KOPT-K1 (cell line): ENCODE measurements around the gene DOCK4.

ENCODE experiments used
- H3K27ac ChIP-seq: fragments of 200-600 bp; sonication (generic); 2 replicates; pipeline ENCODE4 v1.5.1; 2016; ENCODE audit warnings: antibody characterized with exemption, mild to moderate bottlenecking, low read depth, low read length; ENCODE audit not compliant: poor library complexity, severe bottlenecking
- H3K36me3 ChIP-seq: fragments of 200-600 bp; sonication (generic); 2 replicates; pipeline ENCODE4 v1.5.1; 2017; ENCODE audit warnings: antibody characterized with exemption, mild to moderate bottlenecking, low read length, moderate library complexity; ENCODE audit not compliant: insufficient read depth
- H3K9me3 ChIP-seq: fragments of 200-600 bp; sonication (generic); 2 replicates; pipeline ENCODE4 v1.5.1; 2017; ENCODE audit warnings: antibody characterized with exemption, low read length, mild to moderate bottlenecking; ENCODE audit not compliant: insufficient read depth, poor library complexity, severe bottlenecking

The DOCK4 gene

DNA sequence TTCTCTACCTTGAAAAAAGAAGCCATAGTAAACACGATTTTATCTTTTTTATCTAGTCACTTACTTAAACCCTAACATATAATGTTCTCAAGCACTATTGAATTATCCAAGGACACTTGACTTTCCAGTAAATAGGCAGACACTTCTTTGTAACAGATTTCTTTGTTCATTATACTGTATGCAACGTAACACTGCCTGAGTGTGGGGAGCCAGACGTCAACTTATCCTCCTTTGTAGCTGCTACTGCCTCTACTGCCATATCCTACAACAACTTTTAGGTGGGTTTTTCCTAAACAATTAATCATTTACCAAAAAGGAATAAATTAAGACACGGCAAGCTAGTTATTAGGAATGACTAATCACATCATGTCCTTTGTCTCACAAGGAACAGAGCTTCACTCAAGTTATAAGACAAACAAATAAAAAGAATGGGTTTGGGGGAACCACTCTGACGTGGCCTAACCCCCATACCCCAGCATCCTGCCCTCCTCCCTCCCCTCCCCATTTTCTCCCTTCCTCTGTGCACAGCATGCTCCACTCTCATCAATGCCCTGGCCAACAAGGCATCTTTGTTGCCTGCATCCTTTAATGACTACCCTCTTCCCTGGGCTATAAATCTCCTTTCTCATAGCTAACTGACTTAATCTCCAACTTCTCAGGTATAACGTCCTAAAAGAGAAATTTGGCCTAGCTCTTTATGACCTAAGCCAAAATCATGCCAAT, 43.3 kb downstream of the DOCK4 start:
- Histone ChIP-seq H3K36me3 (no peaks in the 10 kb centered on the region), H3K27ac (no peak overlapping the region), H3K9me3 (no peaks in the 10 kb centered on the region)

DNA sequence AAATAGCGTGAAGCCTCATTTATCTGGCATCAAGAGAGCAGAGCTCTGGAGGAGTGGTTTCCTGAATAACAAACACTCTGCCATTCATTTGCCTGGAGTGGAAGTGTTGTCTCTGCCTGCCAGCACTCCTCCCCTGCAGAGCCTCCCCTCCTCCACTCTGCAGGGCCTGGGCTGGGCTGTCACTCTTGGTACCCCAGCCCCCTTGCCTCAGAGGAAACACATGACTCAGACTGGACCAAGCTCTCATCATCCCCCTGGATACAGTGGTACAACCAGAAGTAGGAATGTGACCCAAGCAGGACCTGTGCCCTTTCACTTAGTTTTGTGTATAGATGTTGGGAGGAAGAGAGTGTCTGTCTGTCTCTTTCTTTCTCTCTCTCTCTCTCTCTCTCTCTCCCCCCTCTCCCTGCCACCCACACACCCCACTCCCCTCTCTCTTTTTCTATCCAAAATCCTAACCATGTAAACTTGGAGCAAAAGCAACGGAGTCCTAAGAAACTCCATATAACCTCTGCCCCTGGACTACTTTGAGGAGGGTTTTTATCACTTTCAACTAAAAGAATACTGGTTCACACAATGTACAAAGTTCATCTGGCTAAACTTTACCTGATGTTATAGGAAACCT, 43.9 kb downstream of the DOCK4 start:
- Histone ChIP-seq H3K9me3 (no peaks in the 10 kb centered on the region), H3K36me3 (no peaks in the 10 kb centered on the region), H3K27ac (no peak overlapping the region)

DNA sequence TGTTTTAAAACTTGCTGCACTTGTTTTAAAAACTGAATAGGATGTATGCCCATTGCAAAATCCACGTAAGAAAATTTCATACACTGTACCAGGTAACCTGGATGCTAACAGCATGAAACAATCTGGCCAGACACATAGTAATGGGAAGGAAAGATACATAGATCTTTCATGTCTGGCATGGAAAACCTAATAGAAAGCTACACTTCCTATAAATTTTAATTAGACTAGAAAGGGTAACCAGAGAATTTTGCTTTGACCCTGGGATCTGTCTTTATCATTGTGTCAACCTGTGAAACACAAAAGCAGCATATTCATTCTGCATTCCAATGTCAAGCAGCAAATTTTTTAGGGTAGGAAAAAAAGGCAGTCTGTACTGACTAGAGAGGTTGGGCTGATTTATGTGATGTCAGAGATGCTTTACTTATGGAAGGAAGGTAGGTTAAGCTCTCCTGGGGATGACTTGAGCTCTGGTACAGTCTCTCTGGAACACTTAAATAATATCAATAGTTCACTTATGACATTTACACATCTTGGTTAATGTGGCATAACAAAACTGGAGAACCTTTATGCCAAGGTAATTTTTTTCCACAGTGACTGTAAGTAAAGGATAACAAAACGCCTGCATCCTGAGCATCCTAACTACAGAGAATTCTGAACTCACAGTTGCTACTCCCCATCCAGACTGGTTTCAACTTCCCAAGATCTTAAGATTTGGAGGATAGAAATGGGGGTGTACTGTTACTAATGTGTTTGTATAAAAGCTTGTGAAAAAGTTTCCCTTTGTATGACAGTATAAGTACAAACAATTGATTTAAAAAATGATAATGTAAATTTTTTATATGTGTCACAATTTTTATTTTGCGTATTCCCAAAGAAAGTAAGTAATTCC, 44.7 kb downstream of the DOCK4 start:
- Histone ChIP-seq H3K27ac (no peak overlapping the region), H3K36me3 (no peaks in the 10 kb centered on the region), H3K9me3 (no peaks in the 10 kb centered on the region)

DNA sequence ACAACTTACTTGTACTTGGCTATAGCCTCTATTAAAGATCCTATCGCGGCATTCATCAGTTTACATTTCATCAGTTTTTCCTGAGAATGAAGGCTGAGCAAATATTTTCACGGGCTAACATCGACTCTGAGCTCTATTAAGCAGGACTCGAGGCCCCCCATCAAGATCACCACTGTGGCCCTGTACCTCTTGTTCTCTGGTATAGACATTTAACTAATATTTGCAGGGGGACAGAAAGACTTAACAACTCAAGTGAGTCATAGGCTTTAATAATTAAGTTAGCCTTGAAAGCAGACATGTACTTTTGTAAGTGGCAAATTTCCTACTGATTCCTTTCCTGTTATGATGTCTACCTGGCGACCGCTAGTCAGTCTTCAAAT, 45.4 kb downstream of the DOCK4 start:
- Histone ChIP-seq H3K27ac (no peak overlapping the region), H3K9me3 (no peaks in the 10 kb centered on the region), H3K36me3 (no peaks in the 10 kb centered on the region)

DNA sequence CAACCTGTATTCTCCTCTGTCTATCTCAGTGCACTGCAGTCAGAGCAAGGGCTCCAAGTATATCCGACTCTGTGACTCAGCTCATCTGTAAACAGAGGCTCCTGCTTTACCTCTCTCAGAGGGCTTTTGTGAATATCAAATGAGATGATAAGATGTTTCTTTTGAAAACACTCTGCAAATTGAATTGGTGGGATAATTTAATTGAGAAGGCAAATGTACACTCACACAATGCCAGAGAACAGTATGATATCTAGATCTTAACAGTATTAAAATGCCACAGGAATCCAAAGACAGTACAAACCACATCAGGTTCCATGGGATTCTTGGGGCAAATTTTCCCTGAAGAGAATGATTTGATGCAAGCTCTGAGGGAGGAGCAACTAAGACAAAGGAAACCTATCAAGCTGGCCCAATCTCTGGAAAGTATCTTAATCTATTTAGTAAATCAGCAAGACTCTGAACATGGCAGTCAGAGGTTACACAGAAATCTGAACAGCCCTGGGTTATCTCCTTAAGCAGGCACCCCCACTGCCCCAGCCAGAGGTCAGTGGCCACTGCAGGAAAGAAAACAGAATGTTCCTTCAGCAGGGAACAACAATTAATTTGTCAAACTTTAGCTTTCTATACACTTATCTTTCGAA, 45.9 kb downstream of the DOCK4 start:
- Histone ChIP-seq H3K36me3 (no peaks in the 10 kb centered on the region), H3K27ac (no peak overlapping the region), H3K9me3 (no peaks in the 10 kb centered on the region)

DNA sequence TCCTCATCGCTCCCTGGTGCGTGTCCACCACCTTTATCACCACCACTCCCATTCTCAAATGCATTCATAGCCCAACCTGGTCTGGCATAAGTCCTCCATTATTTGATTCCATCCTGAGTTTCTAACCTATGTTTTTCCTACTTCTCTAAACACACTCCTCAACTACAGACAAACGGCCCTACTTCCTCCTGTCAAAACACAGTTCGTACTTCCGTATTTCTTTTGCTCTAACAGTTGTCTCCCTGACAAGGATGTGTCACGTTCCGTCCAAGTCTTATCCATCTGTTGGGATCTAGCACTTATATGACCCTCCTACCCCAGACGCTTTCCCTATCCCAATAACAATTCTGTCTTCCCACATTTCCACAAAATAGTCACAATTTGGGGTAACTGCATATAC, 46.8 kb downstream of the DOCK4 start:
- no peaks in the 10 kb centered on the region for H3K36me3 ChIP-seq
- no peaks in the 10 kb centered on the region for H3K9me3 ChIP-seq
- H3K27ac ChIP-seq, result no peak overlapping the region

DNA sequence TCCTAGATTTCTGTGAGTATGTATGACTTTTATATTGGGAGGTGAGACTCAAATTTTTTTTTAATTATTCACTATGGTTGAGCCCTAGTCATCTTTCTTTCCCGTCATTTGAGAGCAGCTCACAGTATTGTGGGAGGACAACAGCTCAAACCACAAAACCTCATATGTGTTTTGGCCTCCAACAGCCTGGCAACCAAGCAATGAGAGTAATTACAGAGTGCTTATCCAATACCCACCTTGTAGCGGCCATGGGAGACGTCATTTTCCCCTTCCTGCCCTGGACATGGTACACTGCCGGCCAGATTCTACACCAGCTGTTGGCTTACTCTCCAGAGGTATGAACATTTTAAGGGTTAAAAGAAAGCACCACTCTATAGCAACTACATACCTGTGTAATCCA, 49.1 kb downstream of the DOCK4 start:
- Histone ChIP-seq H3K27ac (no peak overlapping the region), H3K9me3 (no peaks in the 10 kb centered on the region)

DNA sequence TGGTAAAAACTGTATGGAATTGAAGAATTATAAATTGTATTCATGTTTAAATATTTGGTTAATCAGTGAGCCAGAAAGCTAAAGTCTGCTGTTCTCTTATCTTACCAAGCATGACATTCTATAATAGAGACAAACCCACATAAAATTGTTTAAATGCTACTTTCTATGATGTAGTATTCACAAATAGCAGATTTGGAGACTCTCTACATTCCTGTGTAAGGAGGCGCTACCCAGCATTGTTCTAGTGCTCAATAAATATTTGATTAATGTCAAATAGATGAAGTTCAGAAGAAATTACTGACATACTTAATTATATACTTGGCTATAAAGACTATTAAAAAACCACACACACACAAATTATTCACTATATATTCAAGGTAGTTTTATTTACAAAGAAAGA, 49.8 kb downstream of the DOCK4 start:
- Histone ChIP-seq H3K36me3 (no peaks in the 10 kb centered on the region), H3K9me3 (no peaks in the 10 kb centered on the region), H3K27ac (no peak overlapping the region)

More for the DNA sequence above, 49.1 kb downstream of the DOCK4 start:
- H3K36me3 ChIP-seq, result no peaks in the 10 kb centered on the region

DNA sequence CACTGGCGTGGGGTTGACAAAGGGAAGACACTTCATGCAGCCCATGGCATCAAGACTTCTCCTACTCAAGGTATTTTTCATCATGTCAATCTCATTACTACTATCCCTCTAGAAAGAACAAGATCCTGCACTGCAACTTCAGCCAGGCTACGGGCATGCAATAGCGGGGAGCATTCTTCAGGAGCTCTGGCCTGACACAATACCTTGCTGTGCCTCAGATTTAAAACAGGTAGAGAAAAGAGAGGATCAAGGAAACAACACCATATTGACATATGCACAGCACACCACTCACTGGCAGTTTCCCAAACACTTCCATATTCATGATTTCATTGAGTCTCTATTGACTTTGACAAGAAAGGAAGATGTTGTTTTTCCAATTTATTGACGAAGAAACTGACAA, 51.5 kb downstream of the DOCK4 start:
- Histone ChIP-seq H3K9me3 (no peaks in the 10 kb centered on the region), H3K27ac (no peak overlapping the region), H3K36me3 (no peaks in the 10 kb centered on the region)

DNA sequence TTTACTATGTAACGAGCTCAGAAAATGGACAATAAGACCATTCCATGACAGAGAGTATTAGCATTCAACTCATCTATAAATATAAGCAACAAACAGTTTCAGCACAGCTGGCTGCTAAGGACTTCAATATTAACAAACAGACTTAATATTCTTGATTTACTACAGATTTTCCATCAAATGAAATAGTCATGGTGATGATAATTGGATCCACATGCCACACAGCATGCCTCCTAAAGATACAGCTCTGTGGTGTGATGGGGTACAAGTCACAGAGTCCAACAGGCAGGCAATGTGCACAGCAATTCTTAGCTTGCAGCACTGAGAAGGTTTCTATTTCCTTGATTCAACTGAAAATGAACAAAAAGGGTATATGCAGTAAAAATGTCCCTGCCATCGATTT, 54.0 kb downstream of the DOCK4 start:
- Histone ChIP-seq H3K9me3 (no peaks in the 10 kb centered on the region), H3K27ac (no peak overlapping the region), H3K36me3 (no peaks in the 10 kb centered on the region)

DNA sequence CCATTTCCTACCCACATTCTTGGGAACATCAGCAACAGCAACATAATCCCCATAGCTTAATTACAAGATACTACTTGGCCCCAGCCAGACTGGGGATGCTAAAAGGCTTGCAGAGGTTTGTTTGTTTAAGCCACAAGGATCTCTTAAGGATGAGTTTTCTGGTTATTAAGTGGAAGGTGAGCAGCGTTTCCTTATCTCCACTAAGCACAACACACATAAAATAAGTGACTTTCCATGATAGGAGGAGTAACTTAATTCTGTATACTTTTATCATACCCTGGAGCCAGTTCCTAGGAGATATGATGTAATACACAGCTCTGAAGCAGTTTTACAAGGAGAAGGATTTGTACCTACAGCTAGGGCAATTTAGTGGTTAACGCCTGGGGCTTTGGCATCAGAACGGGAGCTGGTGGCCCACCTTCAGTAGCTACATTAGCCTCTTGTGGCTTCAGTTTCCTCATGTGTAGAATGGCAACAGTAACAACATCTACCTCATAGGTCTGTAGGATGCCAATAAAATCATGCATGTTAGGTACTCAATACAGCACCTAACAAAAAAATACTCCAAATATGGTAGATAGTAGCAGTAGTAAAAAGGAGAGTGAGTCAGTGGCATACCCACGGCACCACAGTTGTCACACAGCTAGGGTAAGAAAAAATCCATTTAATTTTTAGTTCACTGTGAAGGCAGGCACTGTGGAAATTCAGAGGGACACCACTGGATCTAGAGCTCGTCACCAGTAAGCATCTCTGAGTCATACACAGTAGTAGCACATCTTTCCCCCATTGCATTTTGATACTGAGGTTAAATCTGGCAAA, 55.2 kb downstream of the DOCK4 start:
- no peaks in the 10 kb centered on the region for H3K9me3 ChIP-seq
- H3K27ac ChIP-seq, result no peak overlapping the region
- no peaks in the 10 kb centered on the region for H3K36me3 ChIP-seq

DNA sequence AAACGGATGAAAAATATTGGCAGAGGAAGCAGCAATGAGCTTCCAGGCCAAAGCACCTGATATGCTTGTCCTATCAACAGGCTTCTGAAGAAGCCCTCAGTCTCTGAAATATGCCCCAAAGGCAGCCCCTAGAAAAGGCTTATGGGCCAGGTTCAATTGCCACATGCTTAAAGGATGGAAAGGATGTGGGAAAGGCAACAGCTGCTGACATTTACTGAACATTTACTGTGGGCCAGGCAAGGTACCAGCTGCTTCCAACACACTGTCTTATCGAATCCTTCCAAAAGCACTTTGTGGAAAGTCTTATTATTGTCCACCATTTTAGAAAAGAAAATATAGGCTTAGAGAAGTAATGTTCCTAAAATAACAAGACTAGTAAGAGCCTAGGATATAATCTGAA, 56.5 kb downstream of the DOCK4 start:
- no peaks in the 10 kb centered on the region for H3K36me3 ChIP-seq
- no peaks in the 10 kb centered on the region for H3K9me3 ChIP-seq
- no peak overlapping the region for H3K27ac ChIP-seq

DNA sequence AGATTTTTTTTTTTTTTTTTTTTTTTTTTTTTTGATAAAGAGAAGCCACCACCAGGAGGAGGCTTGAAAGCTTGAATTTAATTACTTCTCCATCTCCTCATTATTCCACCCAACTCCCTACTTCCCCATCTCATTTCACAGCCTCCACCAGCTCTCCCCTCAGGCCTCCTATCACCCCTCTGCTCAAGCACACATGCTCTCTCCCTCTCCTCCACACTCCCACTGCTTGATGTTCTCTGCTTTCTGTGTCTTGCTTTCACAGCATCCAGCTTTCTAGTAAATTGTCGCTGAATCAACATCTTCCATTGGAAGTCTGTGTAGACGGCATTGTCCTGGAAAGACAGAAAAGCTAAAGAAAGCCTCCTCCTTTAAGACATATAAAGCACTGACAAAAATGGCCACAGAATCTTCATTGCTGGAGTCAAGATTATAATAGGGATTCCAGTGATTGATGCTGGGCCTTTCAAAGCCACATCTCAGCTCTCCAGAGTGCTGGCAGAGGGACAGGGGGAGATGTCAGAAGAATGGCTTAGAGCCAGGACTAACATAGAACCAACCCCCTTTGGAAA, 58.3 kb downstream of the DOCK4 start:
- Histone ChIP-seq H3K9me3 (no peaks in the 10 kb centered on the region), H3K27ac (no peak overlapping the region), H3K36me3 (no peaks in the 10 kb centered on the region)

DNA sequence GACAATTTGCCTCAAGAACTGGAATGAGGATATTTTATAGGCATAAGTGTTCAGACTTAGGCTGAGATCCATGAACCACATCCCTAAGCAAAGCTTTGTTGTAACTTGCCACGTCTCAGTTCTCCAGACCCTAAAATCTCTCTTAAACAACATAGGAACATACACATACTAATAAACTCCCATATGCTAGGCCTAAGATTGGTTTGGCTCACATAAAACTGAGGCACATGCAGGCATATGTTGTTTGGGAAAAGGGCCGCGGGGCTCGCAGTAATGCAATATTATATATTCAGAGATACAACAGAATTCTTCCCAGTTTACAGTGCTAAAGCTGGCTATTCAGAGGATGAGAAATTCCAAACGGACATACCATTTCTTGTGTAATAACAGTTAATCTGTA, 61.0 kb downstream of the DOCK4 start:
- H3K27ac ChIP-seq, result no peak overlapping the region
- no peaks in the 10 kb centered on the region for H3K36me3 ChIP-seq
- no peaks in the 10 kb centered on the region for H3K9me3 ChIP-seq
